ENCODE results near the gene PLOD2. TPM values are rescaled to one million over a fixed set of nuclear protein-coding genes. Genes with fewer than 3 reads are reported as not detected.

PLOD2 gene
- total and polyA plus RNA-seq, 2 of the 8 experiments (the other 6 are each of a cell fraction or from before 2014, with no cell fraction given) = 4.0 to 28.7 TPM

- H3K27me3 ChIP-seq (replicated peaks in 1 of 4; ENCODE audit: control insufficient read depth in 3 of 4, extremely low read depth in 1 of 4, insufficient read depth in 3 of 4, low read length in 3 of 4) = no peaks in the 10 kb centered on the region
- no peak overlapping the region for H3K27ac ChIP-seq (ENCODE audit: low read depth, low read length)
- no peaks in the 10 kb centered on the region for H3K9me3 ChIP-seq (ENCODE audit: insufficient read depth in 2 of 2, low read depth in 1 of 2, low read length in 1 of 2)
- peaks cover 0 to 4% (median 0%) of the 10 kb centered on the region in 4 experiments; a peak in 1 of 8 replicates for H3K36me3 ChIP-seq (ENCODE audit: control insufficient read depth in 2 of 4, insufficient read depth in 4 of 4, low read length in 3 of 4)
- no peak overlapping the region for H3K23ac ChIP-seq (ENCODE audit: insufficient read length)
- H2BK15ac ChIP-seq (ENCODE audit: low read length) = no peak overlapping the region
- no peaks in the 10 kb centered on the region for H3K23me2 ChIP-seq (ENCODE audit: low read depth, low read length)
- no peak overlapping the region for H3K56ac ChIP-seq (replicated peaks; ENCODE audit: insufficient read length, low read depth, low read length)
- H2AFZ ChIP-seq (ENCODE audit: low read length) = no peak overlapping the region
- no peak overlapping the region for H3K14ac ChIP-seq (ENCODE audit: insufficient read length)
- H2BK5ac ChIP-seq (ENCODE audit: low read depth, low read length) = no peak overlapping the region
- ChIA-PET CTCF (ENCODE audit: partially characterized antibody) (interaction anchor here (1.7 kb wide), 1 partner anchor 109 kb away, joined by 4 read pairs; no protein-coding TSS in a partner anchor), POLR2A (ENCODE audit: partially characterized antibody) (no interaction called here)
- H3K4ac ChIP-seq (replicated peaks; ENCODE audit: insufficient read length, low read depth, low read length) = no peak overlapping the region
- no peak overlapping the region for H2BK12ac ChIP-seq (ENCODE audit: low read depth, low read length)
- no peaks in the 10 kb centered on the region for H3K79me1 ChIP-seq (ENCODE audit: low read depth, low read length)
- no peak overlapping the region for H3K4me3 ChIP-seq (ENCODE audit: extremely low read depth in 1 of 4, insufficient read depth in 2 of 4, low read depth in 3 of 4, low read length in 4 of 4)
- H2BK20ac ChIP-seq (ENCODE audit: low read length) = no peak overlapping the region
- WGBS, 2 experiments (ENCODE audit: extremely low coverage in 1 of 2, insufficient coverage in 1 of 2, insufficient read length in 1 of 2, insufficient replicate concordance in 2 of 2, low coverage in 1 of 2, low lambda C conversion rate in 2 of 2, missing lambda C conversion rate in 1 of 2) = 81% methylated on average over 2 of the region's 2 CpGs; no CpG with 5 or more reads in 1 of the 2 experiments
- DNase-seq (ENCODE audit: low read depth in 1 of 2, low spot score in 2 of 2) (no peak), FAIRE-seq (no peak)
- H3K4me2 ChIP-seq (ENCODE audit: insufficient read depth in 1 of 2, low read depth in 2 of 2, low read length in 2 of 2) = no peak overlapping the region
- H4K8ac ChIP-seq (ENCODE audit: extremely low read depth, insufficient read depth, low read length) = no peak overlapping the region
- H3K79me2 ChIP-seq (ENCODE audit: control insufficient read depth in 1 of 2, insufficient read depth in 2 of 2, low read length in 2 of 2) = no peaks in the 10 kb centered on the region
- no peaks in the 10 kb centered on the region for H3K4me1 ChIP-seq (replicated peaks in 1 of 4; ENCODE audit: control insufficient read depth in 3 of 4, insufficient read depth in 4 of 4, low read length in 3 of 4)
- no peak overlapping the region for H2BK120ac ChIP-seq (replicated peaks; ENCODE audit: low read depth, low read length)
- H3K18ac ChIP-seq (ENCODE audit: extremely low read depth, low read length) = no peak overlapping the region
- no peak overlapping the region for H2AK5ac ChIP-seq (ENCODE audit: low read depth, low read length)
- H4K91ac ChIP-seq (replicated peaks; ENCODE audit: insufficient read length, low read length) = no peak overlapping the region
- H4K20me1 ChIP-seq (replicated peaks in 1 of 2; ENCODE audit: control insufficient read depth in 1 of 2, insufficient read depth in 2 of 2, low read length in 2 of 2) = no peaks in the 10 kb centered on the region
- H3K9ac ChIP-seq (replicated peaks in 1 of 4; ENCODE audit: extremely low read depth in 1 of 4, low read depth in 3 of 4, low read length in 3 of 4) = no peak overlapping the region
- H4K5ac ChIP-seq (ENCODE audit: insufficient read length, low read depth, low read length) = no peak overlapping the region
- TF ChIP-seq KDM5A (IDR thresholded peaks at IDR 0.05; ENCODE audit: low read length) (no peak), NANOG (IDR thresholded peaks at IDR 0.05; ENCODE audit: insufficient read depth, low read depth, low read length, poor library complexity, severe bottlenecking) (no peak), RXRA (IDR thresholded peaks at IDR 0.05; ENCODE audit: insufficient read depth, low read depth, low read length) (no peak), JUN (IDR thresholded peaks at IDR 0.05; ENCODE audit: low read depth, low read length) (no peak), CEBPB (IDR thresholded peaks at IDR 0.05; ENCODE audit: low read depth, low read length) (no peak), RFX5 (IDR thresholded peaks at IDR 0.05; ENCODE audit: borderline replicate concordance, low read depth, low read length) (no peak), BRCA1 (IDR thresholded peaks at IDR 0.05; ENCODE audit: low read depth, low read length) (no peak), POLR2AphosphoS5 (IDR thresholded peaks at IDR 0.05; ENCODE audit: low read depth, low read length) (no peak), SIN3A (conservative IDR thresholded peaks at IDR 0.05 in 1 of 2, IDR thresholded peaks at IDR 0.05 in 1 of 2; ENCODE audit: low read depth in 1 of 2, low read length in 2 of 2) (no peak), CTBP2 (IDR thresholded peaks at IDR 0.05; ENCODE audit: borderline replicate concordance, insufficient read depth, insufficient read length, low read length) (no peak), GABPA (IDR thresholded peaks at IDR 0.05; ENCODE audit: borderline replicate concordance, insufficient read depth, low read length) (no peak), EGR1 (IDR thresholded peaks at IDR 0.05; ENCODE audit: borderline replicate concordance, low read depth, low read length) (no peak), KDM1A (IDR thresholded peaks at IDR 0.05; ENCODE audit: borderline replicate concordance, low read length) (no peak), POLR2A (IDR thresholded peaks at IDR 0.05; ENCODE audit: control extremely low read depth in 1 of 2, low read depth in 2 of 2, low read length in 2 of 2) (no peak), FOSL1 (IDR thresholded peaks at IDR 0.05; ENCODE audit: insufficient read depth, low read depth, low read length) (no peak)
These were observed 80.4 kb downstream of the PLOD2 start for GRCh38 chr3:146080578-146080977.

Measured in H1 (cell line).